Uterus (tissue), 4 donors: ENCODE data around the gene PRRT1B. TPM values are rescaled to one million over a fixed set of nuclear protein-coding genes. Genes with fewer than 3 reads are reported as not detected.

Source experiments
- DNase-seq, 2 donors: peaks; one replicate each; pipeline ENCODE4 v3.0.0-alpha.2; 2019 to 2020
- H3K27ac ChIP-seq, 2 donors: fragments of 200-600 bp; sonication (generic); 1 replicate in 1 of 2; 2 replicates in 1 of 2; pipeline ENCODE4 v1.5.1; 2016 to 2018
- H3K27me3 ChIP-seq, 2 donors: fragments of 200-600 bp; sonication (generic); one replicate each; pipeline ENCODE4 v1.5.1; 2018 to 2019; ENCODE audit warnings: control low read depth in 1 of 2
- H3K36me3 ChIP-seq, 2 donors: fragments of 200-600 bp; sonication (generic); one replicate each; pipeline ENCODE4 v1.5.1; 2019; ENCODE audit warnings: control low read depth in 1 of 2
- H3K4me1 ChIP-seq, 2 donors: fragments of 200-600 bp; sonication (generic); one replicate each; pipeline ENCODE4 v1.5.1; 2018 to 2019; ENCODE audit warnings: control low read depth in 1 of 2
- H3K4me3 ChIP-seq, 2 donors: fragments of 200-600 bp; sonication (generic); 1 replicate in 1 of 2; 2 replicates in 1 of 2; pipeline ENCODE4 v1.5.1; 2018 to 2019; ENCODE audit warnings: mild to moderate bottlenecking in 1 of 2
- H3K9me3 ChIP-seq, 2 donors: fragments of 200-600 bp; sonication (generic); one replicate each; pipeline ENCODE4 v1.5.1; 2019; ENCODE audit warnings: control low read depth in 1 of 2
- CTCF ChIP-seq, 4 experiments: fragments of 200-600 bp in 2 of 4; fragments of 450-650 bp in 2 of 4; sonication (generic) in 2 of 4; IDR thresholded peaks; one replicate each; pipeline ENCODE4 v1.5.1; 2016 to 2019; ENCODE audit warnings: antibody characterized with exemption in 4 of 4, mild to moderate bottlenecking in 2 of 4, moderate library complexity in 1 of 4
- POLR2A ChIP-seq, 2 donors: fragments of 450-650 bp; IDR thresholded peaks; one replicate each; pipeline ENCODE4 v1.6.1; 2016; ENCODE audit warnings: antibody characterized with exemption in 2 of 2, mild to moderate bottlenecking in 1 of 2, moderate library complexity in 1 of 2
- intact Hi-C: fragments of 100-400 bp; cut with DNase I; formaldehyde crosslinking; loops from one replicate; pipeline ENCODE4 v1.15.1; 2023; ENCODE audit warnings: low total_unique reads
- total RNA-seq, 4 donors: library from RNA; depleted of rRNA in 3 of 4; stranded (reverse); fragments of >200 nt in 3 of 4; gene quantifications; one replicate each; pipeline versions ENCODE4 v1.1.0 to v1.2.4, GENCODE V29; 2014 to 2023
- donor health status: DM: yes; HTN: yes; CAD: no.

The PRRT1B gene
- total RNA-seq, 4 donors from 2014 or later = not detected

- no peak for TF ChIP-seq CTCF (IDR thresholded peaks at IDR 0.05)
- TF ChIP-seq POLR2A (IDR thresholded peaks at IDR 0.05) = no peak
- Histone ChIP-seq H3K36me3 (no peaks in the 10 kb centered on the region), H3K27ac (no peak overlapping the region), H3K4me3 (no peak overlapping the region), H3K4me1 (no peaks in the 10 kb centered on the region), H3K27me3 (no peaks in the 10 kb centered on the region), H3K9me3 (no peaks in the 10 kb centered on the region)
- intact Hi-C loops = no loop called here
- DNase-seq = no peak
Observed at GRCh38 chr9:131516930-131517329, 28.4 kb upstream of the PRRT1B start.

- Histone ChIP-seq H3K36me3 (no peaks in the 10 kb centered on the region), H3K4me1 (no peaks in the 10 kb centered on the region), H3K27me3 (no peaks in the 10 kb centered on the region), H3K4me3 (no peak overlapping the region), H3K9me3 (no peaks in the 10 kb centered on the region), H3K27ac (no peak overlapping the region)
- TF ChIP-seq POLR2A (IDR thresholded peaks at IDR 0.05) = no peak
- no peak for TF ChIP-seq CTCF (IDR thresholded peaks at IDR 0.05)
- DNase-seq = no peak
- intact Hi-C loops = no loop called here
Observed at GRCh38 chr9:131517761-131518190, 27.5 kb upstream of the PRRT1B start.

- H3K36me3 ChIP-seq = no peaks in the 10 kb centered on the region
- intact Hi-C loops = no loop called here
- no peak overlapping the region for H3K27ac ChIP-seq
- no peaks in the 10 kb centered on the region for H3K4me1 ChIP-seq
- TF ChIP-seq POLR2A (IDR thresholded peaks at IDR 0.05) (no peak), CTCF (IDR thresholded peaks at IDR 0.05) (no peak)
- no peak for DNase-seq
- H3K27me3 ChIP-seq = no peaks in the 10 kb centered on the region
- H3K9me3 ChIP-seq = no peaks in the 10 kb centered on the region
- H3K4me3 ChIP-seq = no peak overlapping the region
Observed at GRCh38 chr9:131518553-131518952, 26.8 kb upstream of the PRRT1B start.

GRCh38 chr9:131520503-131520902 lies 24.8 kb upstream of the PRRT1B start:
- Histone ChIP-seq H3K4me1 (no peaks in the 10 kb centered on the region), H3K9me3 (no peaks in the 10 kb centered on the region), H3K27ac (no peak overlapping the region), H3K4me3 (no peak overlapping the region), H3K36me3 (no peaks in the 10 kb centered on the region), H3K27me3 (no peaks in the 10 kb centered on the region)
- no peak for DNase-seq
- intact Hi-C loops = no loop called here
- TF ChIP-seq CTCF (IDR thresholded peaks at IDR 0.05) = no peak
- TF ChIP-seq POLR2A (IDR thresholded peaks at IDR 0.05) = no peak

GRCh38 chr9:131521203-131521602 lies 24.1 kb upstream of the PRRT1B start:
- no peaks in the 10 kb centered on the region for H3K27me3 ChIP-seq
- no peaks in the 10 kb centered on the region for H3K4me1 ChIP-seq
- H3K9me3 ChIP-seq = no peaks in the 10 kb centered on the region
- H3K27ac ChIP-seq = no peak overlapping the region
- intact Hi-C loops = no loop called here
- no peak for TF ChIP-seq CTCF (IDR thresholded peaks at IDR 0.05)
- TF ChIP-seq POLR2A (IDR thresholded peaks at IDR 0.05) = no peak
- DNase-seq = no peak
- H3K36me3 ChIP-seq = no peaks in the 10 kb centered on the region
- H3K4me3 ChIP-seq = no peak overlapping the region
